Keratinocyte (primary cell): Measurements from ENCODE around the gene CFAP92. TPM values are rescaled to one million over a fixed set of nuclear protein-coding genes. Genes with fewer than 3 reads are reported as not detected.

Experiments
- DNase-seq: peaks from one replicate; pipeline ENCODE4 v3.0.0-alpha.2; 2011; ENCODE audit warnings: low read depth, missing footprints, low spot score
- FAIRE-seq: peaks from 2 replicates; lab custom pipeline; 2011; peaks lifted over from hg19 to GRCh38; lab: Jason Lieb, UNC
- H2AFZ ChIP-seq: 2 replicates; pipeline ENCODE4 v1.6.0; 2012; ENCODE audit warnings: low read length, control low read depth, inconsistent platforms; ENCODE audit not compliant: control insufficient read depth
- H3K27ac ChIP-seq: 2 replicates; pipeline ENCODE4 v1.5.1; 2011; ENCODE audit warnings: low read length; ENCODE audit not compliant: control insufficient read depth, insufficient read depth
- H3K27me3 ChIP-seq: 3 replicates; pipeline ENCODE4 v1.6.0; 2011; ENCODE audit warnings: low read length; ENCODE audit not compliant: control insufficient read depth, insufficient read depth; ENCODE audit errors: extremely low read depth
- H3K36me3 ChIP-seq, 2 experiments: 2 replicates in 1 of 2; 3 replicates in 1 of 2; pipeline ENCODE4 v1.5.1; 2011; ENCODE audit warnings: low read length in 2 of 2, mild to moderate bottlenecking in 1 of 2; ENCODE audit not compliant: control insufficient read depth in 2 of 2, insufficient read depth in 2 of 2; ENCODE audit errors: extremely low read depth in 1 of 2
- H3K4me1 ChIP-seq: 3 replicates; pipeline ENCODE4 v1.5.1; 2011; ENCODE audit warnings: low read length; ENCODE audit not compliant: control insufficient read depth, insufficient read depth; ENCODE audit errors: extremely low read depth
- H3K4me2 ChIP-seq: 3 replicates; pipeline ENCODE4 v1.6.0; 2011; ENCODE audit warnings: low read depth, low read length; ENCODE audit not compliant: control insufficient read depth, insufficient read depth; ENCODE audit errors: extremely low read depth
- H3K4me3 ChIP-seq, 3 experiments: fragments of 200-600 bp in 1 of 3; sonication (generic) in 1 of 3; 2 replicates in 2 of 3; 3 replicates in 1 of 3; pipeline ENCODE4 v1.5.1; 2011 to 2016; ENCODE audit warnings: low read length in 3 of 3, mild to moderate bottlenecking in 3 of 3, control low read depth in 2 of 3, inconsistent platforms in 1 of 3, low read depth in 1 of 3, mixed read lengths in 1 of 3, mixed run types in 1 of 3, moderate library complexity in 1 of 3; ENCODE audit not compliant: control insufficient read depth in 2 of 3, insufficient read depth in 2 of 3; ENCODE audit errors: extremely low read depth in 1 of 3
- H3K79me2 ChIP-seq: 2 replicates; pipeline ENCODE4 v1.6.0; 2012; ENCODE audit warnings: low read length; ENCODE audit not compliant: control insufficient read depth, insufficient read depth
- H3K9ac ChIP-seq: 3 replicates; pipeline ENCODE4 v1.6.0; 2011; ENCODE audit warnings: low read length; ENCODE audit not compliant: control insufficient read depth, insufficient read depth; ENCODE audit errors: extremely low read depth
- H3K9me1 ChIP-seq: 3 replicates; pipeline ENCODE4 v1.6.0; 2011; ENCODE audit warnings: low read length; ENCODE audit not compliant: control insufficient read depth, insufficient read depth; ENCODE audit errors: extremely low read depth
- H3K9me3 ChIP-seq: 2 replicates; pipeline ENCODE4 v1.5.1; 2012; ENCODE audit warnings: low read depth, low read length; ENCODE audit not compliant: control insufficient read depth
- H4K20me1 ChIP-seq: 3 replicates; pipeline ENCODE4 v1.6.0; 2011; ENCODE audit warnings: low read length; ENCODE audit not compliant: control insufficient read depth, insufficient read depth; ENCODE audit errors: extremely low read depth
- CTCF ChIP-seq, 3 experiments: IDR thresholded peaks in 1 of 3; conservative IDR thresholded peaks in 1 of 3; optimal IDR thresholded peaks in 1 of 3; 2 replicates in 2 of 3; 3 replicates in 1 of 3; pipeline versions ENCODE3 to v1.5.1; 2011; ENCODE audit warnings: low read length in 3 of 3, mild to moderate bottlenecking in 3 of 3, moderate library complexity in 2 of 3, control low read depth in 1 of 3, inconsistent platforms in 1 of 3; ENCODE audit not compliant: insufficient read depth in 2 of 3; ENCODE audit errors: extremely low read depth in 1 of 3
- EZH2 ChIP-seq: IDR thresholded peaks from one replicate; pipeline ENCODE4 v1.6.1; 2012; ENCODE audit warnings: inconsistent platforms, mild to moderate bottlenecking, low read length, moderate library complexity
- dilution Hi-C: fragments of 300-500 bp; cut with MboI; formaldehyde crosslinking; loops from one replicate; pipeline ENCODE4 v1.7.0; 2020; ENCODE audit warnings: low sequenced_read_pairs; ENCODE audit not compliant: extremely low pct_ligation_motif_present
- polyA plus RNA-seq, 5 experiments: library from polyadenylated mRNA; depleted of rRNA in 3 of 5; stranded (reverse) in 3 of 5; stranded (forward) in 1 of 5; unstranded in 1 of 5; fragments of >200 nt; gene quantifications; 1 replicate in 1 of 5; 2 replicates in 3 of 5; 3 replicates in 1 of 5; pipeline versions ENCODE4 v1.2.1 to v1.2.3, GENCODE V29; 2011 to 2012; ENCODE audit warnings: missing spikeins in 2 of 5, low read depth in 1 of 5, low replicate concordance in 1 of 5

The CFAP92 gene
- polyA plus RNA-seq, 1 donor (not counting 4 experiments of a cell fraction or from before 2014, with no cell fraction given), result 0.26 TPM

DNA sequence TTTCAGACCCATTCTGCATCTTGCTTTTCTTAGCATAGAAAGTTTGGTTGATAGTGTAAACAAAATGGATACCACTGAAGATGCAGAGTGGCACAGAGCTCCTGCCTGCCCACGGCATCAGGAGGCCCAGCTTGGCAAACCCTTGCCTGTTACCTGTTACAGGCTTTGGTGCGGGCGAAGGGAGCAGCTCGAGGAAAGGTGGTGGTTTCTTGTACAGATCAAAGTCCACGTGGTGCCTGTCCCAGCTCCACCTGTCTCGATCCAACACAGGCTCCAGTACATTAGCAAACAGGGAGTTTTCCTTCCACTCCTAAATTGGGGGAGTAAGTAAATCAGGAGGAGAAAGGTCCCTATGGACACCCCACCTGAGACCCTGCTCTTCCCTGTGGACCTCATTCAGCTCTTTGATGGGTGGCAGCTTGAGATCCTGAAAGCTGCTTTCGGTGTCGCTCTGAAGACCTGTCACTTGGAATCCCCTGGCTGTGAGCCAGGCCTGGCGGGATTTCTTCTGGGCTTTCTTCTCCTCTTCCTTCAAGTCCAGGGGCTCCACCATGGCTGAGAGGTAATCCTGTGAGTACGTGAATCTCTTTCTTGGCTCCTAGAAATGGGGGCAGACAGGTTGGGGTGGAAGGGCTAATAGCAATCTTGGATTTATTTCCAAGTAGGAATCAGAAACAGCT, 78.8 kb downstream of the CFAP92 start:
- DNase-seq (no peak), FAIRE-seq (no peak)
- Histone ChIP-seq H2AFZ (no peak overlapping the region), H3K27ac (no peak overlapping the region), H3K4me3 (no peak overlapping the region), H3K9me3 (no peaks in the 10 kb centered on the region), H3K9ac (no peak overlapping the region), H3K27me3 (no peaks in the 10 kb centered on the region), H3K4me1 (peaks cover 4% of the 10 kb centered on the region), H3K9me1 (no peaks in the 10 kb centered on the region), H3K36me3 (peaks cover 36 to 37% of the 10 kb centered on the region in 2 experiments), H3K79me2 (no peaks in the 10 kb centered on the region), H3K4me2 (no peak overlapping the region), H4K20me1 (no peaks in the 10 kb centered on the region)
- no peak for TF ChIP-seq EZH2
- TF ChIP-seq CTCF (optimal IDR thresholded peaks at IDR 0.05 in 1 of 3, IDR thresholded peaks at IDR 0.05 in 1 of 3, conservative IDR thresholded peaks at IDR 0.05 in 1 of 3; ENCODE audit: extremely low read depth in 1 of 3, insufficient read depth in 2 of 3, low read length in 3 of 3), result no peak
- dilution Hi-C loops, result no loop called here

GRCh38 chr3:128911911-128912310, 82.0 kb downstream of the CFAP92 start:
- Histone ChIP-seq H4K20me1 (no peaks in the 10 kb centered on the region), H3K9me3 (no peaks in the 10 kb centered on the region), H3K9ac (no peak overlapping the region), H3K36me3 (peaks cover 52 to 53% of the 10 kb centered on the region in 2 experiments), H2AFZ (no peak overlapping the region), H3K27ac (no peak overlapping the region), H3K79me2 (no peaks in the 10 kb centered on the region), H3K4me1 (no peaks in the 10 kb centered on the region), H3K9me1 (no peaks in the 10 kb centered on the region), H3K27me3 (no peaks in the 10 kb centered on the region), H3K4me2 (no peak overlapping the region), H3K4me3 (no peak overlapping the region)
- no peak for TF ChIP-seq CTCF (optimal IDR thresholded peaks at IDR 0.05 in 1 of 3, IDR thresholded peaks at IDR 0.05 in 1 of 3, conservative IDR thresholded peaks at IDR 0.05 in 1 of 3; ENCODE audit: extremely low read depth in 1 of 3, insufficient read depth in 2 of 3, low read length in 3 of 3)
- TF ChIP-seq EZH2, result no peak
- FAIRE-seq, result no peak
- dilution Hi-C loops, result no loop called here
- no peak for DNase-seq
